ENCODE measurements around the gene RPTOR.

DNA sequence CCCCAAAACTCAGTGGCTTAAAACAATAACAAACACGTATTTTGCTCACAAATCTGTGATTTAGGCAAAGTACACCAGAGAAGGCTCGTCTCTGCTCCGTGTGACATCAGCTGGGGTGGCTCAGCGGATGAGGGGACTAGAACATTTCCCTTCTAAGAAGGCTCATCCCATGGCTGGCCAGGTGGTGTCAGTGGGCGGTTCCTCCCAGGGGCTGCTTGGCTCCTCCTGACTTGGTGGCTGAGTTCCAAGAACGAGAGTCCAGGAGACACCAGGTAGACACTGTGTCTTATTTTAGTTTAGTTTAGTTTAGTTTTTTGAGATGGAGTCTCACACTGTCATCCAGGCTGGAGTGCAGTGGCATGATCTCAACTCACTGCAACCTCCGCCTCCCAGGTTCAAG, 441.4 kb downstream of the RPTOR start:
- TF ChIP-seq, protein P1, sequence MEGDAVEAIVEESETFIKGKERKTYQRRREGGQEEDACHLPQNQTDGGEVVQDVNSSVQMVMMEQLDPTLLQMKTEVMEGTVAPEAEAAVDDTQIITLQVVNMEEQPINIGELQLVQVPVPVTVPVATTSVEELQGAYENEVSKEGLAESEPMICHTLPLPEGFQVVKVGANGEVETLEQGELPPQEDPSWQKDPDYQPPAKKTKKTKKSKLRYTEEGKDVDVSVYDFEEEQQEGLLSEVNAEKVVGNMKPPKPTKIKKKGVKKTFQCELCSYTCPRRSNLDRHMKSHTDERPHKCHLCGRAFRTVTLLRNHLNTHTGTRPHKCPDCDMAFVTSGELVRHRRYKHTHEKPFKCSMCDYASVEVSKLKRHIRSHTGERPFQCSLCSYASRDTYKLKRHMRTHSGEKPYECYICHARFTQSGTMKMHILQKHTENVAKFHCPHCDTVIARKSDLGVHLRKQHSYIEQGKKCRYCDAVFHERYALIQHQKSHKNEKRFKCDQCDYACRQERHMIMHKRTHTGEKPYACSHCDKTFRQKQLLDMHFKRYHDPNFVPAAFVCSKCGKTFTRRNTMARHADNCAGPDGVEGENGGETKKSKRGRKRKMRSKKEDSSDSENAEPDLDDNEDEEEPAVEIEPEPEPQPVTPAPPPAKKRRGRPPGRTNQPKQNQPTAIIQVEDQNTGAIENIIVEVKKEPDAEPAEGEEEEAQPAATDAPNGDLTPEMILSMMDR (IDR thresholded peaks at IDR 0.05; ENCODE audit: insufficient read depth, low read length), result no peak
- TF ChIP-seq POLR2AphosphoS5 (IDR thresholded peaks at IDR 0.05; ENCODE audit: low read depth), result no peak
- TF ChIP-seq SPI1 (IDR thresholded peaks at IDR 0.05; ENCODE audit: borderline replicate concordance, low read depth), result no peak
- TF ChIP-seq, protein P2, sequence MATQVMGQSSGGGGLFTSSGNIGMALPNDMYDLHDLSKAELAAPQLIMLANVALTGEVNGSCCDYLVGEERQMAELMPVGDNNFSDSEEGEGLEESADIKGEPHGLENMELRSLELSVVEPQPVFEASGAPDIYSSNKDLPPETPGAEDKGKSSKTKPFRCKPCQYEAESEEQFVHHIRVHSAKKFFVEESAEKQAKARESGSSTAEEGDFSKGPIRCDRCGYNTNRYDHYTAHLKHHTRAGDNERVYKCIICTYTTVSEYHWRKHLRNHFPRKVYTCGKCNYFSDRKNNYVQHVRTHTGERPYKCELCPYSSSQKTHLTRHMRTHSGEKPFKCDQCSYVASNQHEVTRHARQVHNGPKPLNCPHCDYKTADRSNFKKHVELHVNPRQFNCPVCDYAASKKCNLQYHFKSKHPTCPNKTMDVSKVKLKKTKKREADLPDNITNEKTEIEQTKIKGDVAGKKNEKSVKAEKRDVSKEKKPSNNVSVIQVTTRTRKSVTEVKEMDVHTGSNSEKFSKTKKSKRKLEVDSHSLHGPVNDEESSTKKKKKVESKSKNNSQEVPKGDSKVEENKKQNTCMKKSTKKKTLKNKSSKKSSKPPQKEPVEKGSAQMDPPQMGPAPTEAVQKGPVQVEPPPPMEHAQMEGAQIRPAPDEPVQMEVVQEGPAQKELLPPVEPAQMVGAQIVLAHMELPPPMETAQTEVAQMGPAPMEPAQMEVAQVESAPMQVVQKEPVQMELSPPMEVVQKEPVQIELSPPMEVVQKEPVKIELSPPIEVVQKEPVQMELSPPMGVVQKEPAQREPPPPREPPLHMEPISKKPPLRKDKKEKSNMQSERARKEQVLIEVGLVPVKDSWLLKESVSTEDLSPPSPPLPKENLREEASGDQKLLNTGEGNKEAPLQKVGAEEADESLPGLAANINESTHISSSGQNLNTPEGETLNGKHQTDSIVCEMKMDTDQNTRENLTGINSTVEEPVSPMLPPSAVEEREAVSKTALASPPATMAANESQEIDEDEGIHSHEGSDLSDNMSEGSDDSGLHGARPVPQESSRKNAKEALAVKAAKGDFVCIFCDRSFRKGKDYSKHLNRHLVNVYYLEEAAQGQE (IDR thresholded peaks at IDR 0.05; ENCODE audit: insufficient replicate concordance, low read depth), result no peak
